Calu3 (cell line): Measurements from ENCODE around the gene RAP1GAP. TPM values are rescaled to one million over a fixed set of nuclear protein-coding genes. Genes with fewer than 3 reads are reported as not detected.

Source experiments
- BruUV-seq: library from RNA; stranded (reverse); fragments of 400-500 nt; replicated peaks from 2 replicates; lab custom pipeline; 2021; lab: Mats Ljungman, UMichigan
- CTCF ChIA-PET: fragments of 300-600 bp; sonication (Branson Sonifier 250); formaldehyde crosslinking; loops from one replicate; lab custom pipeline; 2022; ENCODE audit warnings: antibody characterized with exemption; lab: Charles Lee
- DNase-seq: peaks from one replicate; pipeline ENCODE4 v3.0.0; 2022
- H3K27ac Mint-ChIP-seq: one replicate; pipeline ENCODE4 v1.8.0; 2022; ENCODE audit warnings: mixed read lengths; ENCODE audit not compliant: unreplicated experiment
- H3K27me3 Mint-ChIP-seq: one replicate; pipeline ENCODE4 v1.8.0; 2022; ENCODE audit warnings: mixed read lengths; ENCODE audit not compliant: unreplicated experiment
- H3K36me3 Mint-ChIP-seq: one replicate; pipeline ENCODE4 v1.8.0; 2022; ENCODE audit warnings: mild to moderate bottlenecking, moderate library complexity, mixed read lengths; ENCODE audit not compliant: insufficient read depth, unreplicated experiment
- H3K4me1 Mint-ChIP-seq: one replicate; pipeline ENCODE4 v1.8.0; 2022; ENCODE audit warnings: mild to moderate bottlenecking, low read depth, mixed read lengths; ENCODE audit not compliant: unreplicated experiment
- H3K4me3 Mint-ChIP-seq: one replicate; pipeline ENCODE4 v1.8.0; 2022; ENCODE audit warnings: mild to moderate bottlenecking, low read depth, moderate library complexity, mixed read lengths; ENCODE audit not compliant: unreplicated experiment
- H3K9me3 Mint-ChIP-seq: one replicate; pipeline ENCODE4 v1.8.0; 2022; ENCODE audit warnings: low read depth, mixed read lengths; ENCODE audit not compliant: unreplicated experiment
- intact Hi-C: fragments of 100-400 bp; cut with micrococcal nuclease; formaldehyde crosslinking; loops from one replicate; pipeline ENCODE4 v1.10.0; 2022; ENCODE audit not compliant: unreplicated experiment
- total RNA-seq: library from RNA; stranded (reverse); gene quantifications from 2 replicates; pipeline ENCODE4 v1.2.3, GENCODE V29; 2022
- TF ChIP-seq, protein P1 (sequence below): fragments of 200-600 bp; IDR thresholded peaks from one replicate; pipeline ENCODE4 v1.8.0; 2022; ENCODE audit warnings: antibody characterized with exemption; ENCODE audit not compliant: unreplicated experiment

RAP1GAP gene
- total RNA-seq, 1 experiment from 2014 or later: 23.8 TPM

DNA sequence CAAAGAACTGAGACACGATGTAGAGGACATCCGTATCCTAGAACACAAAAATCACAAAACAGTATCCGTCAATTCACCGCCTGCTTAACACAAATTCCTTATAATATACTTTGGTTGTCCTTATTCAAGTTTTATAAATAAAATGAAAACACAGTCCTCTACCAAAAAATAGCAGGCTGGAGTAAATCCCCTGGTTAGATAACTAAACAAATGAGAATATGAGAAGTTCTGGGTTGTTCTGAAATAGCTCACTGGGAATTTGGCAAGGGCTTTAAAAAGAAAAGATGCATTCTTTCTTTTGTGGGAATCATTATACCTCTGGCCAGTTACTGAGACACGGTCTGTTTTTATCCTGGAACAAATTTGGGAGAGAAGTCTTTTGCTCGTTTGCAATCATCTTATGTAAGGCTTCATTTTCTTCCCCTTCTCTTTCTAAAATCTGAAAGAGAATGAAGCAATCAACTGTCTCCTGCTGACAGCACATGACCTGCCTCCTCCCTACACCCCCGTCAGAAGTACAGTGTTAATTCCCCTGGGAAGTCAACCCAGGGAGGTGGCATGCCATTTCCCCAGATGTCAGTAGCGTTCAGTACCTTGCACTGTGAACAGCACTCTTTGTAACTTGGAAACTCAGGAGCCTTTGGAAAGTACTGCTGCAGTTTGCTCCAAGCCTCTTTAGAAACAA lies 37.1 kb upstream of the RAP1GAP start:
- no peak for DNase-seq
- intact Hi-C loops: no loop called here
- no TSS peak for BruUV-seq
- Mint-ChIP-seq H3K27me3 (no peaks in the 10 kb centered on the region), H3K36me3 (peaks cover 28% of the 10 kb centered on the region), H3K4me3 (no peak overlapping the region), H3K27ac (no peak overlapping the region), H3K9me3 (no peaks in the 10 kb centered on the region), H3K4me1 (no peaks in the 10 kb centered on the region)
- CTCF ChIA-PET: no interaction called here
- TF ChIP-seq, protein P1, sequence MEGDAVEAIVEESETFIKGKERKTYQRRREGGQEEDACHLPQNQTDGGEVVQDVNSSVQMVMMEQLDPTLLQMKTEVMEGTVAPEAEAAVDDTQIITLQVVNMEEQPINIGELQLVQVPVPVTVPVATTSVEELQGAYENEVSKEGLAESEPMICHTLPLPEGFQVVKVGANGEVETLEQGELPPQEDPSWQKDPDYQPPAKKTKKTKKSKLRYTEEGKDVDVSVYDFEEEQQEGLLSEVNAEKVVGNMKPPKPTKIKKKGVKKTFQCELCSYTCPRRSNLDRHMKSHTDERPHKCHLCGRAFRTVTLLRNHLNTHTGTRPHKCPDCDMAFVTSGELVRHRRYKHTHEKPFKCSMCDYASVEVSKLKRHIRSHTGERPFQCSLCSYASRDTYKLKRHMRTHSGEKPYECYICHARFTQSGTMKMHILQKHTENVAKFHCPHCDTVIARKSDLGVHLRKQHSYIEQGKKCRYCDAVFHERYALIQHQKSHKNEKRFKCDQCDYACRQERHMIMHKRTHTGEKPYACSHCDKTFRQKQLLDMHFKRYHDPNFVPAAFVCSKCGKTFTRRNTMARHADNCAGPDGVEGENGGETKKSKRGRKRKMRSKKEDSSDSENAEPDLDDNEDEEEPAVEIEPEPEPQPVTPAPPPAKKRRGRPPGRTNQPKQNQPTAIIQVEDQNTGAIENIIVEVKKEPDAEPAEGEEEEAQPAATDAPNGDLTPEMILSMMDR: no peak

DNA sequence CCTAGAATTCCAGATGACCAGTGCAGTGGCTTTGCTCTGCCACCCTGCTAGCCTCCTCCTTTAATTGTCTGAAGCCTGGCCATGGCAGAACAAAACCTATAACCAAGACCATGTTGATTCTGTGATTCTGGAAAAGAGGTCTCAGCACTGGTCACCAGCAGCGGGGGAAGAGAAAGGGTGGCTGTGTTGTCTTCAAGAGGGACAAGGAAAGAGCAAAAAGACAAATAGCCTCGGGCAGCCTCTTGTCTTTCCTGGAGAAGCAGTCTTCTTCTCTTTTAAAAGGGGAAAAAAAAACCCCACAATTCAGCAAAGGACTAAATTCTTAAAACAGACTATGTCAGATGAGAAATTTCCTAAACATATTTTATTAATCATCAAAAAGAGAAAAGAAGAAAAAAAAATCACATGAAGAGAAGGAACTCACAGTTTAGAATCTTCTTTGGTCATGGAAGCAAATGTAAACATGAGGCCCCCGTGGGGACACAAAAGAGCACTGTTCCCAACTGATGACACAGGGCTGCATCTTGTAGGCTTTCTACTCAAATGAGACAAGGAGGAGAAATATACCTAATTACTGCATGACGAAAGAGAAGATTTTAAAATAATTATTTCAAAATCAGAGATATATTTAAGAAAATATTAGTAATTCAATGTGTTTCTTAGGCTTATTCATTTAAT lies 36.3 kb upstream of the RAP1GAP start:
- Mint-ChIP-seq H3K9me3 (no peaks in the 10 kb centered on the region), H3K36me3 (peaks cover 30% of the 10 kb centered on the region), H3K4me1 (no peaks in the 10 kb centered on the region), H3K27ac (no peak overlapping the region), H3K4me3 (no peak overlapping the region), H3K27me3 (no peaks in the 10 kb centered on the region)
- intact Hi-C loops: no loop called here
- TF ChIP-seq, protein P1: no peak
- BruUV-seq: no TSS peak
- no peak for DNase-seq
- CTCF ChIA-PET: no interaction called here

DNA sequence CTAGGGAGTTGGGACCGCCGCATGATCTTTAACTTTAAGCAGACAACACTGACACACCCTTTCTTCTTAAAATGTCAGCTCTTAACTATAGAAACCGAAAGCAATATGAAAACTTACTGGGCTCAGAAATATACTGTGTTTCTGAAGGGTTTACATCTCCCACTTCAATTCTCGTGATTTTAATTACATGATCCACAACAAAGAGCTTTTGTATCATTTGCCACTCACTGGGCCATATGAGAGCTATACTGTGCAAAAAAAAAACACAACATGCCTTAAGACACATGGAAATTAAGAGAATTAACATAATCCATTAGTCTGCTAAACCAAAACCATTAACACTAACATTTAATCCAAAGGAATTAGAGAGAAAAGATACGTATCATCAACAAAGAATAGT lies 35.0 kb upstream of the RAP1GAP start:
- no peak overlapping the region for H3K4me3 Mint-ChIP-seq
- H3K9me3 Mint-ChIP-seq: no peaks in the 10 kb centered on the region
- TF ChIP-seq, protein P1: no peak
- CTCF ChIA-PET: no interaction called here
- no peak for DNase-seq
- no TSS peak for BruUV-seq
- peaks cover 36% of the 10 kb centered on the region for H3K36me3 Mint-ChIP-seq
- H3K4me1 Mint-ChIP-seq: no peaks in the 10 kb centered on the region
- H3K27ac Mint-ChIP-seq: no peak overlapping the region
- intact Hi-C loops: no loop called here
- no peaks in the 10 kb centered on the region for H3K27me3 Mint-ChIP-seq

DNA sequence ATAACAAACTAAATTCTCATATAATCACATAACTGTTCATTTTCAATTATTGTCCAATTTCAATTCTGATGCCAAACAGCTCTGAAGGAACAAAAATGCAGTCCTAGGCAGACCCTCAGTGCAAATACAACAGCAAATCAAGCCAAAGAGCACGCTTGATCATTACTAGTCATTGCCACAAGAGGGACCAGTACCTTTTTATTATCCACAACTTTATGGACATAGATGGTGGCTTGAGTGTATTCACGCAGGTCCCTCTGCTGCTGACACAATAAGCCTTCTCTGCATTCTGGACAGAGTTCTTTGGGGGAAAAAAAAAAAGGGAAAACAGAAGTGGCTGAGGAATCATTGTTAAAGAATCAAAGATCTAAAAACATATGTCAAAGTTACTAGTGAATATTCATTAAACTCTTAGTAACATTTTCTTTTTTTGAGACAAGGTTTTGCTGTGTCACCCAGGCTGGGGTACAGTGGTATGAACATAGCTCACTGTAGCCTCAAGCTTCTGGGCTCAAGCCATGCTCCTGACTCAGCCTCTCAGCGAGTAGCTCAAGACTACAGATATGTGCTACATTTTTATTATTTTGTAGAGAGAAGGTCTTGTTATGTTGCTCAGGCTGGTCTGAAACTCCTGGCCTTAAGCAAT lies 34.3 kb upstream of the RAP1GAP start:
- Mint-ChIP-seq H3K27ac (no peak overlapping the region), H3K27me3 (no peaks in the 10 kb centered on the region), H3K4me3 (no peak overlapping the region), H3K9me3 (no peaks in the 10 kb centered on the region), H3K4me1 (no peaks in the 10 kb centered on the region), H3K36me3 (peaks cover 36% of the 10 kb centered on the region)
- no peak for DNase-seq
- BruUV-seq: no TSS peak
- intact Hi-C loops: no loop called here
- TF ChIP-seq, protein P1: no peak
- CTCF ChIA-PET: interaction anchor here (0.6 kb wide), 1 partner anchor 383 kb away, joined by 3 read pairs; no protein-coding TSS in a partner anchor
